GM12878 (cell line): ENCODE results near the gene GPR179. TPM values are rescaled to one million over a fixed set of nuclear protein-coding genes. Genes with fewer than 3 reads are reported as not detected.

Source experiments
- CTCF ChIP-seq, 3 experiments: IDR thresholded peaks in 2 of 3; conservative IDR thresholded peaks in 1 of 3; 2 replicates each; pipeline ENCODE4 v1.5.1; 2011; ENCODE audit warnings: low read depth in 3 of 3, low read length in 3 of 3, mild to moderate bottlenecking in 3 of 3, control low read depth in 2 of 3, moderate library complexity in 2 of 3, inconsistent platforms in 1 of 3, mixed read lengths in 1 of 3; ENCODE audit not compliant: control insufficient read depth in 2 of 3, insufficient read depth in 1 of 3; ENCODE audit errors: extremely low read depth in 1 of 3
- ESRRA ChIP-seq: IDR thresholded peaks from 2 replicates; pipeline ENCODE4 v1.6.1; 2012; ENCODE audit warnings: mild to moderate bottlenecking, low read length, improper control_type of control experiment
- IKZF1 ChIP-seq: fragments of 450-650 bp; conservative IDR thresholded peaks from 2 replicates; pipeline ENCODE4 v1.6.1; 2017; ENCODE audit warnings: antibody characterized with exemption, mild to moderate bottlenecking
- NRF1 ChIP-seq: conservative IDR thresholded peaks from 2 replicates; pipeline ENCODE4 v1.6.1; 2011; ENCODE audit warnings: mild to moderate bottlenecking, low read depth, low read length, improper control_type of control experiment
- PBX3 ChIP-seq: IDR thresholded peaks from 2 replicates; pipeline ENCODE4 v1.6.1; 2011; ENCODE audit warnings: mild to moderate bottlenecking, low read depth, low read length, moderate library complexity; ENCODE audit not compliant: insufficient replicate concordance
- SREBF2 ChIP-seq: IDR thresholded peaks from 2 replicates; pipeline ENCODE4 v1.6.1; 2012; ENCODE audit warnings: mild to moderate bottlenecking, low read length
- TBL1XR1 ChIP-seq: IDR thresholded peaks from 2 replicates; pipeline ENCODE4 v1.6.1; 2012; ENCODE audit warnings: low read depth, low read length, improper control_type of control experiment
- polyA plus RNA-seq, 11 experiments: library from polyadenylated mRNA; depleted of rRNA in 4 of 11; unstranded in 6 of 11; stranded (reverse) in 5 of 11; fragments of >200 nt; fragmentation: Nextera tagmentation in 4 of 11; fragmentation: Illumina TruSeq in 1 of 11; extraction: Ambion mirVana in 4 of 11; extraction: Trizol in 1 of 11; gene quantifications; 1 replicate in 1 of 11; 2 replicates in 10 of 11; pipeline versions ENCODE4 v1.2.1 to v1.2.3, GENCODE V29; 2011 to 2016; ENCODE audit warnings: inconsistent platforms in 2 of 11, missing spikeins in 2 of 11, low read depth in 1 of 11
- total RNA-seq, 4 experiments: library from RNA; depleted of rRNA in 3 of 4; stranded (reverse); fragments of >200 nt in 3 of 4; fragmentation: Illumina TruSeq in 1 of 4; extraction: Trizol in 1 of 4; gene quantifications; 2 replicates each; pipeline versions ENCODE4 v1.2.1 to v1.2.3, GENCODE V29; 2013 to 2021

The GPR179 gene
- total and polyA plus RNA-seq, 10 of the 15 experiments (the other 5 are each of a cell fraction or from before 2014, with no cell fraction given) = under 0.01 to 0.08 (median 0.01) TPM; not detected in 3

GRCh38 chr17:38353086-38353604, 9.4 kb upstream of the GPR179 start (continued):
- no peak for TF ChIP-seq CTCF (IDR thresholded peaks at IDR 0.05 in 2 of 3, conservative IDR thresholded peaks at IDR 0.05 in 1 of 3; ENCODE audit: control insufficient read depth in 2 of 3, extremely low read depth in 1 of 3, insufficient read depth in 1 of 3, low read depth in 3 of 3, low read length in 3 of 3)
- no peak for TF ChIP-seq TBL1XR1
- TF ChIP-seq IKZF1 = no peak
- no peak for TF ChIP-seq SREBF2
- no peak for TF ChIP-seq PBX3
- TF ChIP-seq ESRRA = no peak
- no peak for TF ChIP-seq NRF1
